H9 (cell line): ENCODE measurements around the gene SH3BP2. TPM values are rescaled to one million over a fixed set of nuclear protein-coding genes. Genes with fewer than 3 reads are reported as not detected.

Source experiments
- DNase-seq: peaks from one replicate; pipeline ENCODE4 v3.0.0-alpha.2; 2017
- H2AFZ ChIP-seq: one replicate; pipeline ENCODE4 v1.6.1; 2013; ENCODE audit warnings: mild to moderate bottlenecking, low read length, control low read depth, moderate library complexity
- H2AK5ac ChIP-seq: 2 replicates; pipeline ENCODE4 v1.6.1; 2013; ENCODE audit warnings: low read length, control low read depth, mixed read lengths; ENCODE audit not compliant: insufficient read length
- H2BK120ac ChIP-seq: one replicate; pipeline ENCODE4 v1.6.1; 2013; ENCODE audit warnings: low read depth, mild to moderate bottlenecking, low read length, control low read depth, inconsistent platforms; ENCODE audit not compliant: poor library complexity, severe bottlenecking
- H2BK12ac ChIP-seq: 2 replicates; pipeline ENCODE4 v1.6.1; 2013; ENCODE audit warnings: low read length, control low read depth, mixed read lengths, low read depth; ENCODE audit not compliant: insufficient read length
- H2BK15ac ChIP-seq: 2 replicates; pipeline ENCODE4 v1.6.1; 2013; ENCODE audit warnings: low read depth, low read length, control low read depth
- H2BK20ac ChIP-seq: one replicate; pipeline ENCODE4 v1.6.1; 2013; ENCODE audit warnings: low read depth, mild to moderate bottlenecking, low read length, control low read depth, inconsistent platforms; ENCODE audit not compliant: poor library complexity, severe bottlenecking
- H2BK5ac ChIP-seq: 2 replicates; pipeline ENCODE4 v1.6.1; 2013; ENCODE audit warnings: low read length, control low read depth, mixed read lengths; ENCODE audit not compliant: insufficient read length
- H3K14ac ChIP-seq: 2 replicates; pipeline ENCODE4 v1.6.1; 2013; ENCODE audit warnings: low read length, control low read depth; ENCODE audit not compliant: insufficient read depth
- H3K18ac ChIP-seq: 2 replicates; pipeline ENCODE4 v1.6.1; 2013; ENCODE audit warnings: low read depth, mild to moderate bottlenecking, mixed read lengths, low read length, control low read depth; ENCODE audit not compliant: insufficient read length
- H3K23ac ChIP-seq: 2 replicates; pipeline ENCODE4 v1.6.1; 2013; ENCODE audit warnings: low read length, control low read depth, mixed read lengths, low read depth; ENCODE audit not compliant: insufficient read length
- H3K23me2 ChIP-seq: 2 replicates; pipeline ENCODE4 v1.6.1; 2013; ENCODE audit warnings: low read depth, mild to moderate bottlenecking, mixed read lengths, low read length, control low read depth; ENCODE audit not compliant: insufficient read length, poor library complexity, severe bottlenecking
- H3K27ac ChIP-seq: 2 replicates; pipeline ENCODE4 v1.5.1; 2013; ENCODE audit warnings: low read length, control low read depth, mixed read lengths, low read depth; ENCODE audit not compliant: insufficient read length
- H3K27me3 ChIP-seq: 2 replicates; pipeline ENCODE4 v1.6.1; 2013; ENCODE audit warnings: low read length, control low read depth, inconsistent platforms; ENCODE audit not compliant: insufficient read depth
- H3K4ac ChIP-seq: 2 replicates; pipeline ENCODE4 v1.6.1; 2013; ENCODE audit warnings: low read depth, mild to moderate bottlenecking, control low read depth, inconsistent platforms, low read length, moderate library complexity
- H3K4me1 ChIP-seq: 2 replicates; pipeline ENCODE4 v1.6.1; 2013; ENCODE audit warnings: low read length, control low read depth, inconsistent platforms; ENCODE audit not compliant: insufficient read depth
- H3K4me2 ChIP-seq: 2 replicates; pipeline ENCODE4 v1.6.1; 2013; ENCODE audit warnings: low read length, control low read depth, mixed read lengths; ENCODE audit not compliant: insufficient read length, insufficient read depth
- H3K56ac ChIP-seq: 2 replicates; pipeline ENCODE4 v1.6.1; 2013; ENCODE audit warnings: low read depth, mild to moderate bottlenecking, mixed read lengths, low read length, control low read depth; ENCODE audit not compliant: insufficient read length
- H3K79me1 ChIP-seq: 2 replicates; pipeline ENCODE4 v1.6.1; 2013; ENCODE audit warnings: low read depth, mild to moderate bottlenecking, moderate library complexity, low read length, control low read depth, inconsistent platforms; ENCODE audit not compliant: insufficient read depth, poor library complexity, severe bottlenecking
- H3K79me2 ChIP-seq: 2 replicates; pipeline ENCODE4 v1.6.1; 2013; ENCODE audit warnings: low read length, control low read depth, inconsistent platforms; ENCODE audit not compliant: insufficient read depth
- H3K9ac ChIP-seq: 2 replicates; pipeline ENCODE4 v1.6.1; 2013; ENCODE audit warnings: low read length, control low read depth, mixed read lengths; ENCODE audit not compliant: insufficient read length; ENCODE audit errors: extremely low read depth
- H3K9me3 ChIP-seq: one replicate; pipeline ENCODE4 v1.6.1; 2013; ENCODE audit warnings: low read depth, low read length, inconsistent platforms; ENCODE audit not compliant: control insufficient read depth
- H3T11ph ChIP-seq: one replicate; pipeline ENCODE4 v1.6.1; 2013; ENCODE audit warnings: mild to moderate bottlenecking, low read length, control low read depth, inconsistent platforms
- H4K20me1 ChIP-seq: one replicate; pipeline ENCODE4 v1.6.1; 2013; ENCODE audit not compliant: control insufficient read depth, insufficient read length, insufficient read depth
- H4K5ac ChIP-seq: 2 replicates; pipeline ENCODE4 v1.6.1; 2013; ENCODE audit warnings: low read depth, mild to moderate bottlenecking, mixed read lengths, low read length, control low read depth; ENCODE audit not compliant: insufficient read length
- H4K8ac ChIP-seq: replicated peaks from 2 replicates; pipeline ENCODE4 v1.6.1; 2013; ENCODE audit warnings: low read length, control low read depth, mixed read lengths, low read depth; ENCODE audit not compliant: insufficient read length
- H4K91ac ChIP-seq: 2 replicates; pipeline ENCODE4 v1.6.1; 2013; ENCODE audit warnings: low read depth, mild to moderate bottlenecking, moderate library complexity, mixed read lengths, low read length, control low read depth; ENCODE audit not compliant: insufficient read length
- H3K27ac Mint-ChIP-seq, 3 experiments: 2 replicates in 2 of 3; 3 replicates in 1 of 3; pipeline ENCODE4 v1.8.0; 2020 to 2021; ENCODE audit warnings: mixed read lengths in 3 of 3, mild to moderate bottlenecking in 1 of 3, moderate library complexity in 1 of 3
- H3K27me3 Mint-ChIP-seq: 2 replicates; pipeline ENCODE4 v1.8.0; 2021; ENCODE audit warnings: low read depth, mild to moderate bottlenecking, moderate library complexity, mixed read lengths
- H3K36me3 Mint-ChIP-seq, 3 experiments: 2 replicates in 2 of 3; 3 replicates in 1 of 3; pipeline ENCODE4 v1.8.0; 2020 to 2021; ENCODE audit warnings: low read depth in 3 of 3, mixed read lengths in 3 of 3; ENCODE audit not compliant: insufficient read depth in 1 of 3
- H3K4me1 Mint-ChIP-seq, 2 experiments: 2 replicates each; pipeline ENCODE4 v1.8.0; 2020; ENCODE audit warnings: mixed read lengths in 2 of 2
- H3K4me3 Mint-ChIP-seq, 2 experiments: 2 replicates in 1 of 2; 3 replicates in 1 of 2; pipeline ENCODE4 v1.8.0; 2020 to 2021; ENCODE audit warnings: mild to moderate bottlenecking in 2 of 2, mixed read lengths in 2 of 2, moderate library complexity in 1 of 2
- H3K9me3 Mint-ChIP-seq, 2 experiments: 2 replicates in 1 of 2; 3 replicates in 1 of 2; pipeline ENCODE4 v1.8.0; 2020; ENCODE audit warnings: mild to moderate bottlenecking in 2 of 2, mixed read lengths in 2 of 2, moderate library complexity in 1 of 2
- WGBS: extraction: QIAGEN DNeasy Blood & Tissue Kit; methylation state at CpG from one replicate; pipeline ENCODE4 v1.1.7; 2013; ENCODE audit warnings: missing lambda C conversion rate, low lambda C conversion rate, mixed read lengths; ENCODE audit not compliant: insufficient read length; ENCODE audit errors: extremely low coverage; 5-methylcytosine and 5-hydroxymethylcytosine counted together
- total RNA-seq: library from RNA; stranded (reverse); gene quantifications from 2 replicates; pipeline ENCODE4 v1.2.1, GENCODE V29; 2021
- TF ChIP-seq, protein P1 (sequence below): fragments of 200-600 bp; sonication (generic); conservative IDR thresholded peaks from 3 replicates; pipeline ENCODE4 v1.8.0; 2021; ENCODE audit warnings: antibody characterized with exemption, mild to moderate bottlenecking

The SH3BP2 gene
- total RNA-seq, 1 experiment from 2014 or later, result 37.6 TPM

DNA sequence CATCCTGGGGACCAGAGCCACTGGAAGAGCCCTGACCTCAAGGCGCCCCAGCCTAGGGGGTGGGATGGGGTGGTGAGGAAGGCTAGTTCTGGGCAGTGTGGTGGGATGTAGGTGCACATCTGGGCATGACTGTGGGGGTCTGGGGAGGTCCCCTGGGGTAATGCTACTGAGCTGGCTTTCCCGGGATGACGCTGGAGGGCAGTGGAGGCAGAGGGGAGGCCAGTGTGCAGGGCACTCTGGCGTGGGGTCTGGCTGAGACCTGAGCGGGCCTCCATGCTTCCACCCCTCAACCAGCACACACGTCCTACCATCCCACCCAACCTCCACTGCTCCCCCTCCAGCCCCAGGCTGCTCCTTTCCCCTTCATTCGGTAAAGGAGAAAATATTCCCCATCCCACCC is 4.8 kb upstream of the SH3BP2 start:
- no peak for DNase-seq
- Histone ChIP-seq H3K9ac (no peak overlapping the region), H2AFZ (no peak overlapping the region), H3K4ac (no peak overlapping the region), H2BK5ac (no peak overlapping the region), H2AK5ac (no peak overlapping the region), H2BK12ac (no peak overlapping the region), H3K23me2 (no peaks in the 10 kb centered on the region), H2BK15ac (no peak overlapping the region; the same call in 1 of the 2 replicates), H3K56ac (no peak overlapping the region), H3K4me2 (no peak overlapping the region), H4K8ac (no peak overlapping the region), H3K27ac (no peak overlapping the region), H2BK120ac (no peak overlapping the region), H3K18ac (no peak overlapping the region), H3K4me1 (no peaks in the 10 kb centered on the region), H3K23ac (no peak overlapping the region), H3K27me3 (no peaks in the 10 kb centered on the region), H3K14ac (peak overlapping the region; percentile 8; the same call in 1 of the 2 replicates), H4K91ac (peak overlapping the region; percentile 74), H3K9me3 (no peaks in the 10 kb centered on the region), H2BK20ac (no peak overlapping the region), H3K79me2 (no peaks in the 10 kb centered on the region), H3K79me1 (no peaks in the 10 kb centered on the region), H4K20me1 (no peaks in the 10 kb centered on the region), H3T11ph (no peak overlapping the region), H4K5ac (no peak overlapping the region)
- H3K36me3 Mint-ChIP-seq, result peaks cover 0 to 12% (median 0%) of the 10 kb centered on the region in 3 experiments; a peak in 2 of 7 replicates
- H3K27me3 Mint-ChIP-seq, result peaks cover 20% of the 10 kb centered on the region
- TF ChIP-seq, protein P1, sequence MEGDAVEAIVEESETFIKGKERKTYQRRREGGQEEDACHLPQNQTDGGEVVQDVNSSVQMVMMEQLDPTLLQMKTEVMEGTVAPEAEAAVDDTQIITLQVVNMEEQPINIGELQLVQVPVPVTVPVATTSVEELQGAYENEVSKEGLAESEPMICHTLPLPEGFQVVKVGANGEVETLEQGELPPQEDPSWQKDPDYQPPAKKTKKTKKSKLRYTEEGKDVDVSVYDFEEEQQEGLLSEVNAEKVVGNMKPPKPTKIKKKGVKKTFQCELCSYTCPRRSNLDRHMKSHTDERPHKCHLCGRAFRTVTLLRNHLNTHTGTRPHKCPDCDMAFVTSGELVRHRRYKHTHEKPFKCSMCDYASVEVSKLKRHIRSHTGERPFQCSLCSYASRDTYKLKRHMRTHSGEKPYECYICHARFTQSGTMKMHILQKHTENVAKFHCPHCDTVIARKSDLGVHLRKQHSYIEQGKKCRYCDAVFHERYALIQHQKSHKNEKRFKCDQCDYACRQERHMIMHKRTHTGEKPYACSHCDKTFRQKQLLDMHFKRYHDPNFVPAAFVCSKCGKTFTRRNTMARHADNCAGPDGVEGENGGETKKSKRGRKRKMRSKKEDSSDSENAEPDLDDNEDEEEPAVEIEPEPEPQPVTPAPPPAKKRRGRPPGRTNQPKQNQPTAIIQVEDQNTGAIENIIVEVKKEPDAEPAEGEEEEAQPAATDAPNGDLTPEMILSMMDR, result no peak
- no peak overlapping the region for H3K27ac Mint-ChIP-seq
- H3K9me3 Mint-ChIP-seq, result peaks cover 2 to 7% of the 10 kb centered on the region in 2 experiments; a peak in 2 of 5 replicates
- H3K4me1 Mint-ChIP-seq, result peaks cover 24% of the 10 kb centered on the region in 2 experiments
- H3K4me3 Mint-ChIP-seq, result no peak overlapping the region
- no CpG with 5 or more reads among the region's 7 CpGs for WGBS
